Vagina (tissue), 2 donors: ENCODE results near the gene LILRB3. TPM values are rescaled to one million over a fixed set of nuclear protein-coding genes. Genes with fewer than 3 reads are reported as not detected.

Experiments used
- DNase-seq, 2 donors: peaks; one replicate each; pipeline ENCODE4 v3.0.0-alpha.2; 2017; ENCODE audit errors: extremely low spot score in 2 of 2
- H3K27ac ChIP-seq: fragments of 200-600 bp; sonication (generic); one replicate; pipeline ENCODE4 v1.5.1; 2019
- H3K27me3 ChIP-seq: fragments of 200-600 bp; sonication (generic); one replicate; pipeline ENCODE4 v1.5.1; 2019
- H3K36me3 ChIP-seq, 2 donors: fragments of 200-600 bp; sonication (generic); one replicate each; pipeline ENCODE4 v1.5.1; 2017 to 2019
- H3K4me1 ChIP-seq: fragments of 200-600 bp; sonication (generic); one replicate; pipeline ENCODE4 v1.5.1; 2019
- H3K4me3 ChIP-seq, 2 donors: fragments of 200-600 bp; sonication (generic); 1 replicate in 1 of 2; 2 replicates in 1 of 2; pipeline ENCODE4 v1.5.1; 2016 to 2019
- H3K9me3 ChIP-seq: fragments of 200-600 bp; sonication (generic); one replicate; pipeline ENCODE4 v1.5.1; 2019
- POLR2A ChIP-seq, 2 donors: fragments of 450-650 bp; IDR thresholded peaks; one replicate each; pipeline ENCODE4 v1.6.1; 2017; ENCODE audit warnings: antibody characterized with exemption in 2 of 2, mild to moderate bottlenecking in 2 of 2, moderate library complexity in 2 of 2
- POLR2AphosphoS5 ChIP-seq, 2 donors: sonication (generic); formaldehyde crosslinking; IDR thresholded peaks; one replicate each; pipeline ENCODE4 v1.9.0; 2017; ENCODE audit warnings: antibody characterized with exemption in 2 of 2, mild to moderate bottlenecking in 2 of 2, low read depth in 1 of 2; ENCODE audit not compliant: insufficient read depth in 1 of 2
- intact Hi-C: fragments of 100-400 bp; cut with DNase I; formaldehyde crosslinking; loops from one replicate; pipeline ENCODE4 v1.15.1; 2023
- total RNA-seq: library from RNA; depleted of rRNA; stranded (reverse); fragments of >200 nt; gene quantifications from one replicate; pipeline ENCODE4 v1.2.3, GENCODE V29; 2016
- TF ChIP-seq, protein P1 (sequence below), 3 experiments: fragments of 450-650 bp in 2 of 3; fragments of 200-600 bp in 1 of 3; sonication (generic) in 1 of 3; IDR thresholded peaks; one replicate each; pipeline ENCODE4 v1.5.1; 2017 to 2019; ENCODE audit warnings: antibody characterized with exemption in 3 of 3, mild to moderate bottlenecking in 2 of 3, moderate library complexity in 2 of 3

LILRB3 gene
- total RNA-seq, 1 donor from 2014 or later: 20.4 TPM

DNA sequence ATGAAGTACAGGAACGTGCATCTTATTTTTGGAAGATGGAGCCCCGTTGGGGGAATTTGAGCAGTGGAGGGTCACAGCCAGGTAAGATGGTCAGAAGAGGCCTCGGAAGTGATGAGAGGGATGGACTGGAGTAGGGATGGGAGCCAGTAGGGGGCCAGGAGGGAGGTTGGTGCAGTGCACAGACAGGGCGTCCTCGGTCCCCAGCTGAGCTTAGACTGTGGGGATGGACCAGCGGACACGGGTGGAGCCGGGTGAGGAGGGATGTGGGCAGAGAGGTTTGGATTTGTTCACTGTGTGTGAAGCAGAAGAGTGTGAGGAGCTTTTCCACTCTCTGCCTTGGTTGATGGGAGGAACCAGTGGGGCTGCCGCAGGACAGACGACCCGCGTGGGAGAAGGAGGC lies 11.6 kb downstream of the LILRB3 start:
- TF ChIP-seq POLR2AphosphoS5 (IDR thresholded peaks at IDR 0.05; ENCODE audit: insufficient read depth in 1 of 2, low read depth in 1 of 2) (no peak), POLR2A (IDR thresholded peaks at IDR 0.05) (no peak)
- TF ChIP-seq, protein P1, sequence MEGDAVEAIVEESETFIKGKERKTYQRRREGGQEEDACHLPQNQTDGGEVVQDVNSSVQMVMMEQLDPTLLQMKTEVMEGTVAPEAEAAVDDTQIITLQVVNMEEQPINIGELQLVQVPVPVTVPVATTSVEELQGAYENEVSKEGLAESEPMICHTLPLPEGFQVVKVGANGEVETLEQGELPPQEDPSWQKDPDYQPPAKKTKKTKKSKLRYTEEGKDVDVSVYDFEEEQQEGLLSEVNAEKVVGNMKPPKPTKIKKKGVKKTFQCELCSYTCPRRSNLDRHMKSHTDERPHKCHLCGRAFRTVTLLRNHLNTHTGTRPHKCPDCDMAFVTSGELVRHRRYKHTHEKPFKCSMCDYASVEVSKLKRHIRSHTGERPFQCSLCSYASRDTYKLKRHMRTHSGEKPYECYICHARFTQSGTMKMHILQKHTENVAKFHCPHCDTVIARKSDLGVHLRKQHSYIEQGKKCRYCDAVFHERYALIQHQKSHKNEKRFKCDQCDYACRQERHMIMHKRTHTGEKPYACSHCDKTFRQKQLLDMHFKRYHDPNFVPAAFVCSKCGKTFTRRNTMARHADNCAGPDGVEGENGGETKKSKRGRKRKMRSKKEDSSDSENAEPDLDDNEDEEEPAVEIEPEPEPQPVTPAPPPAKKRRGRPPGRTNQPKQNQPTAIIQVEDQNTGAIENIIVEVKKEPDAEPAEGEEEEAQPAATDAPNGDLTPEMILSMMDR (IDR thresholded peaks at IDR 0.05): no peak
- no peak overlapping the region for H3K4me3 ChIP-seq
- H3K27me3 ChIP-seq: no peaks in the 10 kb centered on the region
- intact Hi-C loops: no loop called here
- no peaks in the 10 kb centered on the region for H3K9me3 ChIP-seq
- peaks cover 0 to 21% of the 10 kb centered on the region in 2 donors for H3K36me3 ChIP-seq
- H3K27ac ChIP-seq: no peak overlapping the region
- H3K4me1 ChIP-seq: peaks cover 35% of the 10 kb centered on the region
- DNase-seq: no peak

DNA sequence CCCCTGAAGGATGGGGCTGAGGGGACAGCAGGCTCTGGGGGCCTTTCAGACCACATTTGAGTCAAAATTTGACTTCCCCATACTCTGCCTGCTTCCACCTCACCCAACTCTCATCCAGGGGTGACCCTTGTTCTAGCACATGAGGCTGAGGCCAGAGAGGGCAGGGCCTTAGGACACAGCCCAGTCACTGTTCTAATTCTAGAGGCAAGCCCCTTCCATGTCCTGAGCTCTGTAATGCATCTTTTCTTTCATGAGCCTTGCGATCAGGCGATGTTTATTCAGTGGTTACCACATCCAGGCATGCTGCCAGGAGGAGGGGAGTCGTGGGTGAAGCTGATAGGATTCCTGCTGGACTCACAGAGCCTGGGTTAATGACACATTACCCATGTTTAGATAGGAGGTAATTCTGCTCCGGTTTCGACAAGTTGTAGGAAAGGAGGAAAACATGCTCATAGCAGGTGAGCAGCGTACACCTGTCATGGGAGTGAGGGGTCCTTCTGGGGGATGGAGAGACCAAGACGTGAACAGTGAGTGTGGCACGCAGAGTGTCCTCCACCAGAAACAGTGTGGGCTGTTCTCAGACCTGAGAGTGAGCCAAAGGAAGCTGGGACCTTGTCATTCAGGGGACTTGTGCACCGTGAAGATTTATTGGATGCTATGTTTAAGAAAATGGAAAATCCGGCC lies 12.9 kb downstream of the LILRB3 start:
- no peak overlapping the region for H3K4me3 ChIP-seq
- no peaks in the 10 kb centered on the region for H3K9me3 ChIP-seq
- no peaks in the 10 kb centered on the region for H3K27me3 ChIP-seq
- peaks cover 45% of the 10 kb centered on the region for H3K4me1 ChIP-seq
- DNase-seq: no peak
- H3K36me3 ChIP-seq: peaks cover 0 to 34% of the 10 kb centered on the region in 2 donors
- H3K27ac ChIP-seq: peak overlapping the region; percentile 81
- intact Hi-C loops: no loop called here
- TF ChIP-seq, protein P1 (IDR thresholded peaks at IDR 0.05): no peak
- TF ChIP-seq POLR2AphosphoS5 (IDR thresholded peaks at IDR 0.05; ENCODE audit: insufficient read depth in 1 of 2, low read depth in 1 of 2): peak in 1 of 2 donors; percentile 29

DNA sequence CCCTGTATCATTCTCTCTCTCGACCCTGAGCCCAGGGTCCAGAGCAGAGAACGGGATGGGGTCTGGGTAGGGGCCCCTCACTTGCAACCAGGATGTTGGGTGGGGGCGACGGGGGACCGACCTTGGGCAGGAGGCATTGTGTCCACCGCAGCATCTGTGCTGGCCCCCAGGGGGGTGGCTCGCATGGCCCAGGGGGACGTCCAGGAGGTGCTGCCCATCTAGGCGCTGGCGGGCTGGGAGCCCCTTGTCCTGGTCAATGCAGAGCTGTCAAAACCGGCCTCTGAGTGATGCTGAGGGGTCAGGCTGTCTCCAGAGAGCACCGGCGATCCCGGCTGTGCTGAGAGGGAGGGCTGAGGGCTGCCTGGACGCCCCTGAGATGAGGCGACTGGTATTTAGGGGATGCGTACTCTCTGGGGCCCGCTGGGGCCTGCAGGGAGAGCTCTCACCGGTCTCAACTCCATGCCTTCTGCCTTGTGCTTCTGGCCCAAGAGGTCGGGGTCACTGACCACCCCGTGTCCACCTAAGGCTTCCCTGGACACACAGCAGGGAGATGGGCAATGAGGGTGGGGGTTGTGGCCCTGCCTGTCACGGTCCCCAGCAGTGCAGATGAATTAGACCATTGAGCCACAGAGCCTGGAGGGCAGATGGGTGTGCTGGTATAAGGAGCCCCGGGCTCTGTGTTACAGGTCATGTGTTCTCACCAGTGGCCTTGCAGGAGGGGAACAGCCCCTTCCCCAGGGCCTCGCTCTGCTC lies 13.6 kb downstream of the LILRB3 start:
- H3K4me1 ChIP-seq: peaks cover 53% of the 10 kb centered on the region

DNA sequence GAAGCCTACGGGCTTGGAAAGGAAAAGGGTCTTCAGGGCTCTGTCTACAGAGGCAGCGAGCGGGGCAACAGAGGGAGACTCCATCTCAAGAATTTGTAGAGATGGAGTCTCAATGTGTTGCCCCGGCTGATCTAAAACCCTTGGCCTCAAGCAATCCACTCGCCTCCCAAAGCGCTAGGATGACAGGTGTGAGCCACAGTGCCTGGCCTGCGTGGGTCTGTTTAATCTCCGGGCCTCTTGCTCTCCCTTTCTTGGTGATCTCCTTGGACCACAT lies 14.1 kb downstream of the LILRB3 start:
- peaks cover 0 to 47% of the 10 kb centered on the region in 2 donors for H3K36me3 ChIP-seq

More for the DNA sequence above, 13.6 kb downstream of the LILRB3 start:
- peak overlapping the region; percentile 81 for H3K27ac ChIP-seq
- H3K36me3 ChIP-seq: peaks cover 0 to 41% of the 10 kb centered on the region in 2 donors
- intact Hi-C loops: no loop called here
- H3K9me3 ChIP-seq: no peaks in the 10 kb centered on the region
- peak in 1 of 2 donors; percentile 29 for TF ChIP-seq POLR2AphosphoS5 (IDR thresholded peaks at IDR 0.05; ENCODE audit: insufficient read depth in 1 of 2, low read depth in 1 of 2)
- TF ChIP-seq, protein P1 (IDR thresholded peaks at IDR 0.05): no peak
- H3K4me3 ChIP-seq: no peak overlapping the region
- H3K27me3 ChIP-seq: no peaks in the 10 kb centered on the region
- no peak for DNase-seq

More for the DNA sequence above, 14.1 kb downstream of the LILRB3 start:
- no peak for DNase-seq
- H3K9me3 ChIP-seq: no peaks in the 10 kb centered on the region
- TF ChIP-seq POLR2AphosphoS5 (IDR thresholded peaks at IDR 0.05; ENCODE audit: insufficient read depth in 1 of 2, low read depth in 1 of 2): no peak
- no peak for TF ChIP-seq POLR2A (IDR thresholded peaks at IDR 0.05)
- TF ChIP-seq, protein P1 (IDR thresholded peaks at IDR 0.05): no peak
- peaks cover 58% of the 10 kb centered on the region for H3K4me1 ChIP-seq
- H3K4me3 ChIP-seq: no peak overlapping the region
- peak overlapping the region; percentile 81 for H3K27ac ChIP-seq
- no peaks in the 10 kb centered on the region for H3K27me3 ChIP-seq
- intact Hi-C loops: no loop called here
